T1000 (cell line): ENCODE measurements around the gene ALOX5.
"Not testable (repeated sequence)": the region's sequence is repeated elsewhere in the genome, so short reads cannot be mapped to it uniquely, and the experiment has no call there.

Experiments used
- DNase-seq: peaks from one replicate; lab custom pipeline; 2025; ENCODE audit warnings: mixed read lengths; lab: John Stamatoyannopoulos, UW

ALOX5 gene

GRCh38 chr10:45404770-45405120, 30.7 kb downstream of the ALOX5 start:
- no peak for DNase-seq

DNA sequence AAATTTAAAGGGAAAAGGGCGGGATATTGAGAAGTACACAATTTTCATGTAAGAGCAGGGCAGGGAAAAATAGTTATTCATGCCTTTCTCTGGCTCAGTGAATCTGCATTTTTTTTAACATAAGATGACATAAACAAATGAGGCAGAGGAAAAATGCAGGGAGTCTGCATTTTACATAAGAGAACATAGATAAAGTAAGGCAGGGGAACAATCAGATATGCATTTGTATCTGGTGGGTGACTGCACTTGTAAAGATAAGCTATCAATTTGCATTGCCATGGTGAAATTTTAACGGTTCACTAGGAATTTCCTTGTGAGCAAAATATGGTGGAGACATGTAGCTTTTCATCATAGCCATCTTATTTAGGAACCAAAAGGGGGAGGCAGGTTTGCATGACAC, 33.5 kb downstream of the ALOX5 start:
- no peak for DNase-seq

- no peak for DNase-seq
These were observed 34.7 kb downstream of the ALOX5 start for GRCh38 chr10:45408421-45409319.

DNA sequence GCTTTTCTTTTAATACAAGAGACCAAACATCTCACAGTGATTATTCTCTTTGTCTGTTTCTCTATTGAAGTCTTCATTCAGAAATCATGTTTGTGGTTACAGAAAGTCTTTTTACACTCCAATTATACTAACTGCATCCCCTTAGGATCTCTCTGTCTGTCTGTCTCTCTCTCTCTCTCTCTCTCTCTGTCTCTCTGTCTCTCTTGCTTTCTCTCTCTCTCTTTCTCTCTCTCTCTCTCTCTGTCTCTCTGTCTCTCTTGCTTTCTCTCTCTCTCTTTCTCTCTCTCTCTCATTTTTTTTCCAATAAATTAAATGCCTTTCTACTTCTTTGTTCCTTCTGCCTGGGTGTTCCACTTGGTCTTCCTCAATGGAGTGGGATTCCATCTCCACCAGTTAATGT, 35.3 kb downstream of the ALOX5 start:
- not testable (repeated sequence) for DNase-seq

DNA sequence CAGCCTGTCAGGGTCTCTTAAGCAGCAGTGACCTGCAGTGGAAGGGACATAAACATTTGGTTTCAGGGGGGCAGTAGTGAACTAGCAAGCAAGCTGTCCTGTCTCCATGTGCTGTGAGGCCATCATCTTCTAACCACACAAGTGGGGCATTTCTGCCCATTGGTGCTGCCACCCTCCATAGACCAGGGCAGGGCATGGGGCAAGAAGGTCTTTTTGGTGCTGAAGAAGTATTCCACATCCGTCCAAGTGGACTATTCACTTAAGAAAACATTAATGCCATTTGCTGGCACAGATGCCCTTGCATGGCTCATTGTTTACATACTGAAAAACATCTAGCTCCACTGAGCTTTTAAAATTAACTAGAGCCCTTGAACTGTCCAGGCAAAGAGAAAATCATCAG, 35.8 kb downstream of the ALOX5 start:
- no peak for DNase-seq

DNA sequence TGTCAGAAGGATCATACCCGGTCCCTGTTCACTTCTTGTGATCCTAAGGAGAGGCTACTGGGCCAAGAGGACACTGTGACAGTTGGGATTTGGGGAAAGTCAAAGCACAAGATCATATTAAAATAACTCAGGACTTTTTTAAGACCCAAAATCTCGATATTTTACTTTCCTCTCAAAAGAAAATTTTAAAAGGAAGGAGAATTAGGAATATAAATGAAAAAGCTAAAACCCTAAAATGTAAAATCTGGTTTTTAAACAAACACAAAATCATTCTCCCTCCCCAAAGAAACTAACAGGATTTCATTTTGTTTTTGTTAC, 36.4 kb downstream of the ALOX5 start:
- DNase-seq = no peak

- no peak for DNase-seq
These were observed 37.0 kb downstream of the ALOX5 start for GRCh38 chr10:45410807-45411606.

DNA sequence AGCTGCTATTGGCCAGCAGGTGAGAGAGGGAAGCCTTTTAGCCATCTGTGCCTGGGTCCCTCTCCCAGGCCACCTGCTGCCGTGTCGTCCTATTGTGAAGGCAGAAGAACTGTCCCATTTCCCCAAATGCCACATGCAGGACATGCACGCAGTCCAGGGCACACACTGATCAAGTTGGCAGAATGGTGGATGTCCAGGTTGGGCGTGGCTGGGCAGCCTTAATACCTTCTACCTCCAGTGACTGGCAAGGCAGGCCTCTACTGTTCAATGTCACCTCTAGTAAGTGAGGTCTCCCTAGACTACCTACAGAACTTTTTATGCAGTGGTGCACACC, 37.6 kb downstream of the ALOX5 start:
- no peak for DNase-seq

GRCh38 chr10:45415062-45415461, 41.0 kb downstream of the ALOX5 start:
- not testable (repeated sequence) for DNase-seq

- no peak for DNase-seq
These were observed 42.6 kb downstream of the ALOX5 start for GRCh38 chr10:45416603-45417002.

DNA sequence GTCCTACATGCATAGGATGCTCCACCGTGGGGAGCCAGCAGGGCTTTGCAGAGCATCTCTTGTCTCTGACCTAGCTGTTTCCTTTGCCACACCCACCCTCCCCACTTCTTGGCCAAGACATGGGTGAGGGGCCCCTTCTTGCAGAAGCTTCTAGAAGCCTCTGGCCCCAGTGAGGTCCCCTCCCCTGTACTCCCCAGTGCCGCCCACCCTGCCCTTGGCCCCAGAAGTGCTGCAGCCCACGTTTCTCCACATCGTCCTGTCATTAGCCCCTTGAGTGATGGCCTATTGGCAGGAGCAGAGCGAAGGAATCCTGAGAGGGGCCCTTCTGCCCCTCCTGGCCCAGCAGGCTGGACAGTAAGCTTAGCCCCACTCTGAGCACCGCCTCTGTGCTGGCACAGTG, 43.7 kb downstream of the ALOX5 start:
- DNase-seq = no peak

DNA sequence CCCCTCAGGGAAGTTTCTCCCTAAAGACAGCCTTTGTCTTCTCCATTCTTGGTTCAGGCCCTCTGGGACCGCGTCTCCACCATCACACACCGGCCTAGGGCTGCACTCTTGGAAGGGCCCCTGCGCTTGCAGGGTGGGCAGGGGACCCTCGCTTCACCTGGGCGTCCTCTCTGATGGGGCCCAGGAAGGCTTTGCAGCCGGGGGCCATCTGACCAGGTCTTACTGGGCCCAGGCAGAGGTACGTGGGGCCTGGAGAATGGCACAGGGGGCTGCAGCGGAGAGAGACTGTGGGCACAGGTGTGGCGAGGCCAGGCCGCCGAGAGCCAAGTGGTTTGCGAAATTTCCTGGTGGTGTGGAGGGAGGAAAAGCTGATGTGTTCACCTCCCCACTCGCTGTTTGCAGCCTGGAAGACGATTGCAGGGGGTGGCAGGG, 44.4 kb downstream of the ALOX5 start:
- DNase-seq = no peak

DNA sequence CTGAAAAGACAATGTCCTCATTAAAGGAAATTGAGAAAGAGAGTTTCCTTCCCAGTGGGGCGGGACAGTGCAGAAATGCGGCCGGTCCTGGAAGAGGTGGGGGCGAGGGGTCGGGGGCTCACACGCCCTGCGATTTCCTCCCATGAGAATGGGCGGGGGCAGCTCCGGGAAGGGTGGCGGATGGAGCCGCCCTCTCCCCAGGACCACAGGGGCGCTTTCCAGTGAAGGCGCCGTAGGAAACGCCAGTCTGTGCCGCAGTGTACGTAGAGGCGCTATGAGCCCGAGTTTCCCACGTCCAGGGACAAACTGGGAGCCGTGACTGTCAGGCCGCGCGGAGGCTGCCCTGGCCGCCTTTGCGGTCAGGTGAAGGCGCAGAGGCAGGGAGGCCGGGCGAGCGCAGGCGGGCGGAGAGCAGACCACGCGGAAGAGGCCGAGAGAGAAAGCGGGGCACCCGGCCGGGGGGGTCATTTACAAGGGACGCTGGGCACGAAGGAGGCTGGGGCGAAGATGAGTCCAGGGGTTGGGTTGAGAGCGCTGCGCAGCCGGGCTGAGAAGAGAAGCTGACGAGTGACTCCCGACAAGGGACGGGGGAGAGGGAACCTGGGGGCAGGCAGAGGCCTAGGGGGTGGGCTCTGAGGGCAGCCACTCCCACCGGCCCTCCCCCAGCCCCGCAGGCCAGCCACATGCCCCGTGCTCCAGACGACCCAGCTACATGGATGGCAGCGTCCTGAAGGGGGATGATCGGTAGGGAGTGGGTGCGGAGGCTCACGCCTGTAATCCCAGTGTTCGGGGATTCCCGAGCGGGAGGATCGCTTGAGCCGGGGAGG, 45.0 kb downstream of the ALOX5 start:
- no peak for DNase-seq

DNA sequence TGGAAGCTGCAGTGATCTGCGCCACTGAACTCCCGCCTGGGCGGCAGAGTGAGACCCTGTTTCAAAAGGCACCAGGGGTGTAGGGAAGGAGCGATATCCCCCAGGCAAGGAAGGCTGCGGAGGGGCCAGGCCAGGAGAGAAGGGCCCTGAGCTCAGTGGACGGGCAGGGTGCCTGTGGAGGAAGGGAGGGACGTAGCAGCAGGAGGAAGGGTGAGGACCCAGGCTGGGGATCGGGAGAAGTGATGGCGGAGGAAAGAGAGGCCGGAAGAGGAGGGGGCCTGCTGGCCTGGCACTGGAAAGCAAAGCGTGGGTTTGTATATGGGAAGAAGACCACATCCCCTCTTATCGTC, 45.6 kb downstream of the ALOX5 start:
- no peak for DNase-seq

DNA sequence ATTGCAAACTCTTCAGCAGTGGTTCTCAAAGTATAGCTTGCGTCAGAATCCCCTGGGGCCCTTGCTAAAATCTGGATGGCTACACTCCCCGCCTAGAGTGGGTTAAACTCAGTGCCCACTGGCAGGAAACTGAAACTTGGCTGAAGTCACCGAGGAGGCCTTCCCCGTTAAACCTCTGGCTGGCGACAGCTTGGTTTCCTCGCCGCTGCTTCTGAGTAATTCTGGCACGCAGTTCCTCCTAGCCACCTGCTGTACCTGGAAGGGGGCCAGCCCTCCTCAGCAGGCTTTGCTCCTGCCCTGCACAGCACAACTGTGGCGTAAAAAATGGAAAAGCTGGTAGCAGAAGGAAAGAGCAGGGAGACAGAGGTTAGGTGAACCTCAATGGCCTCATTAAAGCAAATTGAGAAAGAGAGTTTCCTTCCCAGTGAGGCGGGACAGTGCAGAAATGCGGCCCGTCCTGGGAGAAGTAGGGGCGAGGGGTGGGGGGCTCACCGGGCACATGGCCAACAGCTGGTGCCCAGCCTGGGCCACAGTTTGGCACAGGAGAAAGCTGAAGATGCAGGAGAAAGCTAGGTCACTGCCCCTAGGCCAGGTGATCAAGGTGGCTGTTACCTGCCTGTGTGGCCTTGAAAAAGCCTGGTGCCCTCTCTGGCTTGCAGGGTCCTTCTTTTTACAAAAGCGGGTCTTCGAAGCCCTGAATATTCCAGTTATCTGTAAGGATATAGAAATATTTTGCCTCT, 46.6 kb downstream of the ALOX5 start:
- no peak for DNase-seq

DNA sequence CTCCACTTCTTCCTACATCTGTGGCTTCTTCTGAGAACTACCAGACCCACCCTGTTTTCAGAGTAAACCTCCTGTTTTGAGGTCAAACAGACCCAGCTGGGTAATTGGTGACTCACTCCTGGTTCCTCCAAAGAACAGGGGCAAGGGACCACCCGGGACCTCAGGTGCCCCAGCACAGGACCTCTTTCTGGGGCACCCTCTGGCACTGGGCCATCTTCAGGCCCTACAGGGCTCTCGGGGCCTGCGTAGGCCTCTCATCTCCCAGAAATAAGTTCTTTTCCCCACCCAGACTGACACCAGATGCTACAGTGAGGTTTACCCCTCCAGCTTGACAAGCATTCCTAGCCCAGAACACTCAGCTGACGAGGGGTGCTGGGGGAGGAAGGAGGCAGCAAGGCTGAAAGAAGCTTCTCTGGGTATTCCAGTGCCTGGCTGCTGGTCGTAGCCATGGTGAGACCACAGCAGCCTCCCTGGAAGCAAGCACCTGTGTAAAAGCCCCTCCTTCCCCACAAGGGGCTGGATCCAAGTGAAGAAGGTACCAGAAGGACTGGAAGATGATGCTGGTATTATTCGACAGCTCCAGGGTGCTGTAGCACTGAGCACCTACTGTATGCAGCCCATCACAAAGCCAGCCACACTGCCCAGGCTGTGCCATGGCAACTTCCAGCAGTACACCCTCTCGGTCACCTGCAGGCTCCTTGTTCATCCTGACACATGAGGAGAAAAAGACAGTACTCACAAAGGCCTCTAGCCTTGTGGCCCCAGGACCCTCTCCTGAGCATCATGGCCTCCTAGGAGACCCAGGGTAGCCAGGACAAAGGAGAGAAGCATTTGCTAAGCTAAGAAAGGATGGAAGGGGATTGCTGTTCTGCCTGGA, 47.4 kb downstream of the ALOX5 start:
- DNase-seq = no peak

GRCh38 chr10:45422207-45422865, 48.3 kb downstream of the ALOX5 start:
- DNase-seq = no peak

DNA sequence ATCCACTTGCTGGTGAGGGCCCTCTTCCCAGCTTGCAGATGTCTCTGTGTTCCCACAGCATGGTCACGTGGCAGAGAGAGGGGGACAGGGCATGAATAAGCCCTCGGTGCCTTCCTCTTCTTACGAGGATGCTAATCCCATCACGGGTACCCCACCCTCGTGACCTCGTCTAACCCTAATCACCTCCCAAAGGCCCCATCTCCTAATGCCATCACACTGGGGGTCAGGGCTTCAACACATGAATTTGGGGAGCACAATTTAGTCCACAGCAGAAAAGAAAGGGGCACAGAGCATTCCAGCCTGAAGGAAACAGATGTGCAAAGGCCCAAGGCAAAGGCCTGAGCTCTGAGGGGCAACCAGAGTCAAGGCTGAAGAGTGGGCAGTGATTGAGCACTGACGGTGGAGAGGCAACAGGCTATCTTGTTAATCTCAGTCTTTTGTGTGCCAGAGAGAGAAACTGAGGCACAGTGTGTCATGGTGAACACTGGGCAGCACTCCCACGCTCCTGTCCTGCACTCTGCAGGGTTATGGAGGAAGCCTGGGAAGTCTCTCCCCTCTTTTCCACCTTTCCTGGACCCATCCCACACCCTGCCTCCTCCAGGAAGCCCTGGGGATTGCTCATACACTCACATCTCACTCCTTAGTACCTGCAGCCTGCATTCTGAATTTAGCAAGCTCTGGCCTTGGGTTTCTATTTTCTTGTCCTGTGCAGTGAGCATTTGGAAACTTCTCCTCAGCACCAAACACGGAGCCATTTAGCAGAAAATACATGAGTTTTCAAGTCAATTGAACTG, 49.0 kb downstream of the ALOX5 start:
- no peak for DNase-seq

- DNase-seq = no peak
These were observed 50.0 kb downstream of the ALOX5 start for GRCh38 chr10:45423976-45424499.
